HL-60 (cell line): Measurements from ENCODE around the gene ADAMTS12.

Experiments
- DNase-seq, 2 experiments: peaks; one replicate each; pipeline ENCODE4 v3.0.0-alpha.2; 2010 to 2020; ENCODE audit warnings: low read depth in 1 of 2, low spot score in 1 of 2
- H3K27ac ChIP-seq: fragments of 250-450 bp; sonication (Bioruptor Pico); replicated peaks from 2 replicates; pipeline ENCODE4 v1.5.1; 2020; ENCODE audit warnings: mild to moderate bottlenecking, moderate library complexity
- H3K27me3 ChIP-seq: fragments of 250-450 bp; sonication (Bioruptor Pico); 2 replicates; pipeline ENCODE4 v1.5.1; 2021; ENCODE audit warnings: mild to moderate bottlenecking, moderate library complexity; ENCODE audit not compliant: insufficient read depth, poor library complexity, severe bottlenecking
- H3K4me3 ChIP-seq: replicated peaks from 2 replicates; pipeline ENCODE4 v1.5.1; 2011; ENCODE audit warnings: mild to moderate bottlenecking, control low read depth, low read length; ENCODE audit not compliant: insufficient read depth
- GABPA ChIP-seq: IDR thresholded peaks from 2 replicates; pipeline ENCODE4 v1.6.1; 2012; ENCODE audit warnings: low read depth
- POLR2AphosphoS5 ChIP-seq: IDR thresholded peaks from 2 replicates; pipeline ENCODE4 v1.6.1; 2012; ENCODE audit warnings: low read depth
- SPI1 ChIP-seq: IDR thresholded peaks from 2 replicates; pipeline ENCODE4 v1.6.1; 2012; ENCODE audit warnings: low read depth, mild to moderate bottlenecking, borderline replicate concordance
- TF ChIP-seq, protein P1 (sequence below): IDR thresholded peaks from one replicate; pipeline ENCODE4 v1.5.1; 2011; ENCODE audit warnings: low read length, control low read depth, inconsistent platforms; ENCODE audit not compliant: insufficient read depth
- TF ChIP-seq, protein P2 (sequence below): IDR thresholded peaks from 2 replicates; pipeline ENCODE4 v1.6.1; 2012; ENCODE audit warnings: low read depth; ENCODE audit not compliant: insufficient replicate concordance

The ADAMTS12 gene

DNA sequence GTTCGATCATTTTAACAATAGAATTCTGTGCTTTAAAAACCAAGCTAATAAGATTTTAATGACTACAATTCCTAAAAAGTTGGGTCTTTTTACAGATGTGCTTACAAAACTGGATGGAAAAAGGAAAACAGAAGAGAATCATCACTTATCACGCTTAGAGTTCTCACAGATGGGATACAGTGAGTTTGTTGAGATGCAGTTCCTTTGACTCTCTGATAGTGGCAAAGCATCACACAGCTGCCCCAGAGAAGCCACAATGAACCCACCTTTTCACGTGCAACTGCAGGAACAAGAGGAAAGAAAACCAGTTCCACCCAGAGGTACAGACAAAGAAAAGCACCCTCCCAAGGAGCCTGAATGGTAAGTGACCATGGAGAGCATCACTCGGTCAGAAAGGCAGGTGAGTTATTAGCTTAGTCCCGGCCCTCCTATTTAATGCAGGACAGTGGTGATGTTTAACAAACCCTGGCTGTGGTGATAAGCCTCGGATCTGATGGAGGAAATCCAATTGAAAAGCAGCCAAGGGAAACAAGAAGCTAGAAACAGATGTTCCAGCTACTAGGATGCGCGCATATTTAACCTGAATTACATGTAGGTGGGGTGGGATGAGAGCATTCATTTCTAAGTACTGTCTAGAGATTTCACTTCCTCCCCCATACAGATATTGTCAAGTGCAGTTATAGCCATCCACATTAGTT lies 283.3 kb downstream of the ADAMTS12 start:
- DNase-seq: no peak
- no peak overlapping the region for H3K27ac ChIP-seq
- H3K4me3 ChIP-seq: no peak overlapping the region
- no peaks in the 10 kb centered on the region for H3K27me3 ChIP-seq
- TF ChIP-seq GABPA (no peak), SPI1 (no peak), POLR2AphosphoS5 (no peak)
- TF ChIP-seq, protein P1, sequence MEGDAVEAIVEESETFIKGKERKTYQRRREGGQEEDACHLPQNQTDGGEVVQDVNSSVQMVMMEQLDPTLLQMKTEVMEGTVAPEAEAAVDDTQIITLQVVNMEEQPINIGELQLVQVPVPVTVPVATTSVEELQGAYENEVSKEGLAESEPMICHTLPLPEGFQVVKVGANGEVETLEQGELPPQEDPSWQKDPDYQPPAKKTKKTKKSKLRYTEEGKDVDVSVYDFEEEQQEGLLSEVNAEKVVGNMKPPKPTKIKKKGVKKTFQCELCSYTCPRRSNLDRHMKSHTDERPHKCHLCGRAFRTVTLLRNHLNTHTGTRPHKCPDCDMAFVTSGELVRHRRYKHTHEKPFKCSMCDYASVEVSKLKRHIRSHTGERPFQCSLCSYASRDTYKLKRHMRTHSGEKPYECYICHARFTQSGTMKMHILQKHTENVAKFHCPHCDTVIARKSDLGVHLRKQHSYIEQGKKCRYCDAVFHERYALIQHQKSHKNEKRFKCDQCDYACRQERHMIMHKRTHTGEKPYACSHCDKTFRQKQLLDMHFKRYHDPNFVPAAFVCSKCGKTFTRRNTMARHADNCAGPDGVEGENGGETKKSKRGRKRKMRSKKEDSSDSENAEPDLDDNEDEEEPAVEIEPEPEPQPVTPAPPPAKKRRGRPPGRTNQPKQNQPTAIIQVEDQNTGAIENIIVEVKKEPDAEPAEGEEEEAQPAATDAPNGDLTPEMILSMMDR: no peak

DNA sequence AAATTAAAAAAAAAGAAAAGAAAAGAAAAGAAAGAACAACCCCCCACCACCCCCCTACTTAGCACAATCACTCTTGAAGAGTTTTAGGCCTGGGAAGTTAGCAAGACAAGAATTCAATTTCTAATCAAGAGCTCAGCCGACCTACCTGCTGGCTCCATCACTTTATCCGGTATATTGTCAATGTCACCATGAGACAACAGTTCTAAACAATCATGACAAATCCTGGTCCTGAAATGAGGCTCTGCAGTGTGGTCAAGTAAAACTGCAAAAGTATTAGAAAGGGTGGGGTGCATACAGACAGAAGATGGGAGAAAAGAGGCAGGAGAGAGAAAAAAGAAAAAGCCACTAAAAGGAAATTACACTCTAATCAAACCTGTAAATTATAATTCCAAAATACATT lies 287.3 kb downstream of the ADAMTS12 start:
- no peaks in the 10 kb centered on the region for H3K27me3 ChIP-seq

DNA sequence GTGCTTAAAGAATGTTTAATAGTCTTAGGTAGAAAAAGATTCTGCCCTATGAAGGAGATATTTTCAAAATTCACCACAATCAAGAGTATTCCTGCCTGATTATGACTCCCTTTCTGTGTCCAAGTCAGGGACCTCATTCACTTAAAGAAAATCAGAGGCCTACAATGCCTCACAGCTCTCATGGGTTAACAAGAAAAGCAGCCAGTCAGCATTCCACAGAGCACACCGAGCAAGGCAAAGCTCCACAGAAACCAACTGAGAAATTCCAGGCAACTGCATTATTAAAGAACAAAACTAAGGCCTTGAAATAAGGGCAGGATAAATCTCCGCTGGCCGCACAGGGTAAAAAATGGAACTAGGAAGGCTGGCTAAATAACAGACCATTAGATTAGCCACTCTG lies 289.9 kb downstream of the ADAMTS12 start:
- Histone ChIP-seq H3K4me3 (no peak overlapping the region), H3K27ac (no peak overlapping the region), H3K27me3 (no peaks in the 10 kb centered on the region)
- TF ChIP-seq GABPA (no peak), SPI1 (no peak), POLR2AphosphoS5 (no peak)
- TF ChIP-seq, protein P1: no peak
- TF ChIP-seq, protein P2, sequence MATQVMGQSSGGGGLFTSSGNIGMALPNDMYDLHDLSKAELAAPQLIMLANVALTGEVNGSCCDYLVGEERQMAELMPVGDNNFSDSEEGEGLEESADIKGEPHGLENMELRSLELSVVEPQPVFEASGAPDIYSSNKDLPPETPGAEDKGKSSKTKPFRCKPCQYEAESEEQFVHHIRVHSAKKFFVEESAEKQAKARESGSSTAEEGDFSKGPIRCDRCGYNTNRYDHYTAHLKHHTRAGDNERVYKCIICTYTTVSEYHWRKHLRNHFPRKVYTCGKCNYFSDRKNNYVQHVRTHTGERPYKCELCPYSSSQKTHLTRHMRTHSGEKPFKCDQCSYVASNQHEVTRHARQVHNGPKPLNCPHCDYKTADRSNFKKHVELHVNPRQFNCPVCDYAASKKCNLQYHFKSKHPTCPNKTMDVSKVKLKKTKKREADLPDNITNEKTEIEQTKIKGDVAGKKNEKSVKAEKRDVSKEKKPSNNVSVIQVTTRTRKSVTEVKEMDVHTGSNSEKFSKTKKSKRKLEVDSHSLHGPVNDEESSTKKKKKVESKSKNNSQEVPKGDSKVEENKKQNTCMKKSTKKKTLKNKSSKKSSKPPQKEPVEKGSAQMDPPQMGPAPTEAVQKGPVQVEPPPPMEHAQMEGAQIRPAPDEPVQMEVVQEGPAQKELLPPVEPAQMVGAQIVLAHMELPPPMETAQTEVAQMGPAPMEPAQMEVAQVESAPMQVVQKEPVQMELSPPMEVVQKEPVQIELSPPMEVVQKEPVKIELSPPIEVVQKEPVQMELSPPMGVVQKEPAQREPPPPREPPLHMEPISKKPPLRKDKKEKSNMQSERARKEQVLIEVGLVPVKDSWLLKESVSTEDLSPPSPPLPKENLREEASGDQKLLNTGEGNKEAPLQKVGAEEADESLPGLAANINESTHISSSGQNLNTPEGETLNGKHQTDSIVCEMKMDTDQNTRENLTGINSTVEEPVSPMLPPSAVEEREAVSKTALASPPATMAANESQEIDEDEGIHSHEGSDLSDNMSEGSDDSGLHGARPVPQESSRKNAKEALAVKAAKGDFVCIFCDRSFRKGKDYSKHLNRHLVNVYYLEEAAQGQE: no peak
- DNase-seq: no peak

More for the DNA sequence above, 287.3 kb downstream of the ADAMTS12 start:
- TF ChIP-seq SPI1 (no peak), POLR2AphosphoS5 (no peak), GABPA (no peak)
- TF ChIP-seq, protein P1: no peak
- TF ChIP-seq, protein P2: no peak
- no peak for DNase-seq
- no peak overlapping the region for H3K27ac ChIP-seq
- no peak overlapping the region for H3K4me3 ChIP-seq

DNA sequence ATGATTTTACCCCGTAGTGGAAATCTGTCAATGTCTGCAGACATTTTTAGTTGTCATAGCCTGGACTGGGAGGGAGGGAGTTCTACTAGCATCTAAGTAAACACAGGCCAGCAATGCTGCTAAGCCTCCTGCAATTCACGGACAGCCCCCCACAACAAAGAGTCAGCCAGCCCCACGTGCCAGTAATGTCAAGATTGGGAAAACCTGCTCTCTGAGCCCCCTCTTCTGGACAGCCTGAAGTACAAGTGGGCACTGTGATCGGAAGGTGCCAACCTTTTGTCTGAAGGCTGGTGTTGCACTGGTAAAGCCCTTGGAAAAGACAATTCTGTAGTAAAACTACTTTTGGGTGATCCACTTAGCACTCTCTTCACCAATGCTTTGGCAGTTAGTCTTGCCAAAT lies 296.5 kb downstream of the ADAMTS12 start:
- H3K27ac ChIP-seq: no peak overlapping the region

More for the DNA sequence above, 296.5 kb downstream of the ADAMTS12 start:
- no peak for DNase-seq
- Histone ChIP-seq H3K4me3 (no peak overlapping the region), H3K27me3 (peaks cover 3% of the 10 kb centered on the region)
- no peak for TF ChIP-seq GABPA
- TF ChIP-seq, protein P1: no peak
- TF ChIP-seq, protein P2: no peak
- TF ChIP-seq POLR2AphosphoS5: no peak
- no peak for TF ChIP-seq SPI1
